ENCODE data around the gene WDR88. TPM values are rescaled to one million over a fixed set of nuclear protein-coding genes. Genes with fewer than 3 reads are reported as not detected.
"Not testable (repeated sequence)": the region's sequence is repeated elsewhere in the genome, so short reads cannot be mapped to it uniquely, and the experiment has no call there.

The WDR88 gene
- total RNA-seq, 2 experiments from 2014 or later: 0.16 TPM; not detected in 1

DNA sequence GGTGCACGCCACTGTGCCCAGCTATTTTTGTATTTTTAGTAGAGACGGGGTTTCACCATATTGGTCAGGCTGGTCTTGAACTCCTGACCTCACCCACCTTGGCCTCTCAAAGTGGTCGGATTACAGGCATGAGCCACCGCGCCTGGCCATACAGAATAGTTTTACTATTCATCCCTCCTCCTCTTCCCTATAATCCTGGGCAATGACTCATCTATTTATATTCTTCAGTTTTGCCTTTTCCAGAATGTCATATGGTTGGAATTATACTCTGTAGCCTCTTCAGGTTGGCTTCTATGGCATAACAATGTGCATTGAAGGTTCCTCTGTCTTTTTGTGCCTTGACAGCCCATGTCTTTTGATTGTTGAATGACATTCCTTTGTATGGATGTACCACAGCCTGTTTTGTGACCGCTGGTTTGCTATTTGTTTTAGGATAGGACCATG is 40.0 kb downstream of the WDR88 start:
- H3K9me3 Mint-ChIP-seq: peaks cover 15% of the 10 kb centered on the region
- H3K27me3 Mint-ChIP-seq: peaks cover 4% of the 10 kb centered on the region
- no peak overlapping the region for H3K27ac Mint-ChIP-seq
- no peak for DNase-seq
- peaks cover 28% of the 10 kb centered on the region for H3K4me1 Mint-ChIP-seq
- H3K4me3 Mint-ChIP-seq: no peak overlapping the region
- H3K36me3 Mint-ChIP-seq: peaks cover 16% of the 10 kb centered on the region

- no peak overlapping the region for H3K27ac Mint-ChIP-seq
- H3K4me1 Mint-ChIP-seq: peaks cover 35% of the 10 kb centered on the region
- H3K27me3 Mint-ChIP-seq: peaks cover 8% of the 10 kb centered on the region
- DNase-seq: no peak
- H3K4me3 Mint-ChIP-seq: no peak overlapping the region
- H3K9me3 Mint-ChIP-seq: peaks cover 2% of the 10 kb centered on the region
- H3K36me3 Mint-ChIP-seq: peaks cover 5% of the 10 kb centered on the region
Observed at GRCh38 chr19:33174186-33174585, 42.3 kb downstream of the WDR88 start.

DNA sequence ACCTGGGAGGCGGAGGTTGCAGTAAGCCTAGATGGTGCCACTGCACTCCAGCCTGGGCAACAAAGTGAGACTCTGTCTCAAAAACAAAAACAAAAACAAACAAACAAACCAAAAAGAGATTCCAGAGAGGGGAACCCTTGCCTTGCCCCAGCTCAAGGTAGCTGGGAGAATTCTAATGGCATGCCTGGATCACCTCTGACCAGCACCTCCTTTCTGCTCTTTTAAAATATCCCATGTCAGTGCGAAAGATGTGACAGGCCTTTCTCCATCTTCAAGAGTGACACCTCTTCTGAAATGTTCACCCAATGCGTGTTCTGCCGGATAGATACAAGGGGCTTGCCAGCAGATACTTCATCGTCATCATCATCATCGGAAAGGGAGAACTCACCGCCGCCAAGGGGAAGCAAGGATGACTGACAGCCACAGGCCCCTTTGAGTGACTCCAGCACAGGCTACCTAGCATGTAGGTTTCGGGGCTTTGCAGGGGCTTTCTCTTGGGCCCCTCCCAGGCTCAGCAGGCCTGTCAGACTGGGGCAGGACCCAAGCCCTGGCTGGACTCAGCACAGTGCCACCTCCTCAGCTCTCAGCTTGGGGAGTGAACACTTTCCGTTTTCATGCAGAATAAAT is 43.4 kb downstream of the WDR88 start:
- H3K36me3 Mint-ChIP-seq: peaks cover 5% of the 10 kb centered on the region
- H3K27ac Mint-ChIP-seq: no peak overlapping the region
- peaks cover 35% of the 10 kb centered on the region for H3K4me1 Mint-ChIP-seq
- H3K4me3 Mint-ChIP-seq: peak overlapping the region; percentile 97
- peaks cover 2% of the 10 kb centered on the region for H3K9me3 Mint-ChIP-seq
- peaks cover 8% of the 10 kb centered on the region for H3K27me3 Mint-ChIP-seq
- DNase-seq: no peak

GRCh38 chr19:33175886-33176669 is 44.2 kb downstream of the WDR88 start:
- peak; percentile 21 for DNase-seq
- Mint-ChIP-seq H3K4me3 (peak overlapping the region; percentile 97), H3K9me3 (peaks cover 2% of the 10 kb centered on the region), H3K36me3 (peaks cover 5% of the 10 kb centered on the region), H3K27me3 (peaks cover 8% of the 10 kb centered on the region), H3K27ac (peak overlapping the region; percentile 94), H3K4me1 (peaks cover 35% of the 10 kb centered on the region)

DNA sequence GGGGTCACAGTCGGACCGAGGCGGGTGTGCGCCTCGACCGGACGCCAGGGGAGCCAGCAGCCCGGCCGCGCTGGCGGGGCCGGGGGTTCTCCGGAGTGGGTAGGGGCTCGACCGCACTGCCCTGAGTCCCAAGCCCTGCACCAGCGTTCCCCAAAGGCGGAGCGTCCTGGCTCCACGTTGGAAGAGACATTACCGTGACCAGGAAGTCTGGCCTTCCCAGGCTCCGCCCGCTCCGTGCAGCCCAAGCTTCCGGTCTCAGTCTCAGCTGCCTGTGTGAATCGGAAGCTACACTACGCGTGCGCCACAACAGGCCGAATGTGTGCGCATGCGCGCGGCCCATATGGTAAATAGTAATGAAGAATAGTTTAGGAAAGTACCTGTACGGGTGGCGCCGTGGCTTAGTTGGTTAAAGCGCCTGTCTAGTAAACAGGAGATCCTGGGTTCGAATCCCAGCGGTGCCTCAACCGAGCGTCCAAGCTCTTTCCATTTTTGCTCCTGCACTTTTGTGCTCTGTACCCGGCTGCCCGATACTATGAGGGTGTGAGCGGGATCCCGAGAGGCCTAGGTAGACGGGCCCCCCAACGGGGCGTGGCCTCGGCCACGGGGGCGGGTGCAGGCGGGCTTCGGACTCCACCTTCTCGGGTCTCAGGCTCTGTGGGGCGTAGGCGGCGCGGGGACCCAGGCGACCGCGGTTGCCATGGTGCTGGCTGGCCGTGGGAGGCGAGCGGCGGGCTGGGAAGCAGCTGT is 44.9 kb downstream of the WDR88 start:
- peak overlapping the region; percentile 97 for H3K4me3 Mint-ChIP-seq
- peaks cover 2% of the 10 kb centered on the region for H3K9me3 Mint-ChIP-seq
- DNase-seq: peak; percentile 99
- H3K27me3 Mint-ChIP-seq: peaks cover 8% of the 10 kb centered on the region
- H3K36me3 Mint-ChIP-seq: peaks cover 5% of the 10 kb centered on the region
- peak overlapping the region; percentile 94 for H3K27ac Mint-ChIP-seq
- peaks cover 35% of the 10 kb centered on the region for H3K4me1 Mint-ChIP-seq

GRCh38 chr19:33177417-33177979 is 45.6 kb downstream of the WDR88 start:
- Mint-ChIP-seq H3K27me3 (peaks cover 8% of the 10 kb centered on the region), H3K27ac (peak overlapping the region; percentile 94), H3K4me3 (peak overlapping the region; percentile 97), H3K36me3 (peaks cover 5% of the 10 kb centered on the region), H3K9me3 (peaks cover 2% of the 10 kb centered on the region), H3K4me1 (peaks cover 33% of the 10 kb centered on the region)
- DNase-seq: no peak

DNA sequence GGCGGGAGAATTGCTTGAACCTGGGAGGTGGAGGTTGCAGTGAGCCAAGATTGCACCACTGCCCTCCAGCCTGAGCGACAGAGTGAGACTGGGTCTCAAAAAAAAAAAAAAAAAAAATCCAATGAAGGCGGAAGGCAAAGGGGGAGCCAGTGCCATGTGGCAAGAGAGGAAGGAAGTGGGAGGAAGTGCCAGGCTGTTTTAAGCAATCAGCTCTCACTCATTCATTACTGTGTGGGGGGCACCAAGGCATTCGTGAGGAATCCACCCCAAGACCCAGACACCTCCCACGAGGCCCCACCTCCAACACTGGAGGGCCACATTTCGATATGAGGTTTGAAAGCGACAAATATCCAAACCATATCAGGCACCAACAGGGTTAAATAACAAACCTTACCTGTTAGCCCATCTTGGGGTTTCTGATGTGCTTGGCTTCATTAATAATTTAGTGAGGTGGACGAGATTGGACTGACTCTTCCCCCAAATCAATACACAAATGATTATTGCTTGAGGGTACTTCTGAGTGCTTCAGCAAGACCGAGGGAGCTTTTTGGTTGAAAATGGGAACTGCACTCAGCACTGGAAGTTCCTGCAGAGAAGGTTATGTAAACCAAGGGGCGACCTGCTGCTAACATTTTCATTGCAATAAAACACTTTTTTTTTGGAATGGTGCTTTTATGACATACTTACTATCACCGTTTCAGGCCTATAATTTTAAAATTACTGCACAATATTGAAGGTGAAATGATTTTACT is 54.7 kb downstream of the WDR88 start:
- H3K4me3 Mint-ChIP-seq: no peak overlapping the region
- H3K4me1 Mint-ChIP-seq: peaks cover 3% of the 10 kb centered on the region
- DNase-seq: no peak
- no peaks in the 10 kb centered on the region for H3K9me3 Mint-ChIP-seq
- H3K27ac Mint-ChIP-seq: no peak overlapping the region
- H3K27me3 Mint-ChIP-seq: peaks cover 9% of the 10 kb centered on the region
- H3K36me3 Mint-ChIP-seq: no peaks in the 10 kb centered on the region

DNA sequence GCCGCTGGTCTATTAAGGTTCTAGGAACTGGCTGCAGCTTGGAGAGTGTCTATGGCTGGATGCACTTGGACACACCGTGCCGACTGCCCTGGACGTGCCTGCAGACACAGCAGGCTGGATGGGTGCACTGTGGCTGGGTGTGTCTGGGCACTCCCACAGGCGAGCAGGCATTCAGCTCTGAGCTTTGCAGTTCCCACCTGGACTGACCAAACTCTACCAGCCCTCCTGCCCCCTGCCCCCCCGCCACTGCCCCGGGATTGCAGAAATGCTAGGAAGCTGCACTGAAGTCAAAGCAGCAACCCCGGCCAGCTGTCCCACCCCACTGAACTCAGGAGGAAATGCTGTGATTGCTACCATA is 55.2 kb downstream of the WDR88 start:
- H3K27ac Mint-ChIP-seq: no peak overlapping the region
- H3K27me3 Mint-ChIP-seq: peaks cover 14% of the 10 kb centered on the region
- peaks cover 3% of the 10 kb centered on the region for H3K4me1 Mint-ChIP-seq
- no peak overlapping the region for H3K4me3 Mint-ChIP-seq
- no peak for DNase-seq
- no peaks in the 10 kb centered on the region for H3K36me3 Mint-ChIP-seq
- no peaks in the 10 kb centered on the region for H3K9me3 Mint-ChIP-seq

DNA sequence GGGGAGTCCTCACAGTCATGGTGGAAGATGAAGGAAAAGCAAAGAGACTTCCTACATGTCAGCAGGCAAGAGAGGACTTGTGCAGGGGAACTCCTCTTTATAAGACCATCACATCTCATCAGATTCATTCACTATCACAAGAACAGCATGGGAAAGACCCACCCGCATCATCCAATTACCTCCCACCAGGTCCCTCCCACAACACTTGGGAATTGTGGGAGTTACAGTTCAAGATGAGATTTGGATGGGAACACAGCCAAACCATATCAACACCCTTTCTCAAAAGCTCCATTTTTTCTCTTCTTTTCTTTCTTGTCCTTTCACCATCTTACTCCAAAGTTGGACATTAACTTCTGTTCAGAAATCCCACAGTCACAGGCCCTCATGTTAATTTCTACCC is 57.5 kb downstream of the WDR88 start:
- Mint-ChIP-seq H3K9me3 (no peaks in the 10 kb centered on the region), H3K36me3 (no peaks in the 10 kb centered on the region), H3K4me1 (peaks cover 3% of the 10 kb centered on the region), H3K27me3 (peaks cover 31% of the 10 kb centered on the region), H3K27ac (no peak overlapping the region), H3K4me3 (no peak overlapping the region)
- no peak for DNase-seq

- not testable (repeated sequence) for DNase-seq, H3K36me3 Mint-ChIP-seq, H3K27ac Mint-ChIP-seq, H3K9me3 Mint-ChIP-seq, H3K4me1 Mint-ChIP-seq, H3K4me3 Mint-ChIP-seq
- H3K27me3 Mint-ChIP-seq: peaks cover 39% of the 10 kb centered on the region
Observed at GRCh38 chr19:33191092-33191491, 59.2 kb downstream of the WDR88 start.

DNA sequence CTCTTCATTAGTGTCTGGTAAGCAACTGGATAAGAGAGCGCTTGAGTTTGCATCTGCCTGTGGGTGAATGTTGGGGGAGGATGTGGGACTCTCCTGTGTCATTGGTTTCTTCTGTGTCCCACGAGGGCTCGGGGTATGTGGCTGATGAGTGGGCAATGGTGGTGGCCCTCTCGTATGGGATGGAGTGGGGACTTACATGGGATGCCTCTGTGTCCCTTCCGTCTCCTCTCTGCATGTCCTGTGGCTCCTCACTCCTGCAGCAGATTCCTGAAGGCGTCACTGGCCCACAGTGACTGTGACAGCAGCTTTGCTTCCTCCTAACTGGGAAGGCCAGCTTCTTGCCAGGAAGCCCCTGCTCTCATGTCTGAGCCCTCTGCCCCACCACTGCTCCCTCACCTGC is 59.6 kb downstream of the WDR88 start:
- DNase-seq: no peak
- Mint-ChIP-seq H3K36me3 (no peaks in the 10 kb centered on the region), H3K27ac (no peak overlapping the region), H3K9me3 (no peaks in the 10 kb centered on the region), H3K4me1 (no peaks in the 10 kb centered on the region), H3K27me3 (peaks cover 40% of the 10 kb centered on the region), H3K4me3 (no peak overlapping the region)

DNA sequence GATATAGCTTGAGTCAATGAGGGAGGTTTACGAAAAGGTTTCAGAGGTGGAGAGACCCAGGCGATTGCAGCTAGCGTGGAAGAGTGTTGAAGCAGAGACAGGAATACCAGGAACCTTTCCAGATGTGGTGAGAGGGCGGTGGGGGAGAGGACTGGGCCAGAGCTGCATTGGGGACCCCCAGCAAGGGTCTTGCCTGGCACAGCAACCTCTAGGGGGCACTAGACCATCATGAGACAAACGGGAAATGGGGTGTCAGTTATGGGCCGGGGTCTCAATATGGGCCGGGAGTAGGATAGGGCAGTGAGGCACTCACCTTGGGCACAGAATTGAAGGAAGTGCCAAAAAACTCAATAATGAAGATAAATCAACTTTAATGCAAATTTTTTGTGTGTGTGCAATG is 60.1 kb downstream of the WDR88 start:
- Mint-ChIP-seq H3K36me3 (no peaks in the 10 kb centered on the region), H3K4me3 (no peak overlapping the region), H3K27me3 (peaks cover 44% of the 10 kb centered on the region), H3K27ac (no peak overlapping the region), H3K9me3 (no peaks in the 10 kb centered on the region), H3K4me1 (no peaks in the 10 kb centered on the region)
- DNase-seq: no peak

GRCh38 chr19:33193269-33193864 is 61.5 kb downstream of the WDR88 start:
- Mint-ChIP-seq H3K4me1 (no peaks in the 10 kb centered on the region), H3K36me3 (no peaks in the 10 kb centered on the region), H3K27ac (no peak overlapping the region), H3K9me3 (no peaks in the 10 kb centered on the region), H3K27me3 (peaks cover 44% of the 10 kb centered on the region), H3K4me3 (peak overlapping the region; percentile 40)
- no peak for DNase-seq

DNA sequence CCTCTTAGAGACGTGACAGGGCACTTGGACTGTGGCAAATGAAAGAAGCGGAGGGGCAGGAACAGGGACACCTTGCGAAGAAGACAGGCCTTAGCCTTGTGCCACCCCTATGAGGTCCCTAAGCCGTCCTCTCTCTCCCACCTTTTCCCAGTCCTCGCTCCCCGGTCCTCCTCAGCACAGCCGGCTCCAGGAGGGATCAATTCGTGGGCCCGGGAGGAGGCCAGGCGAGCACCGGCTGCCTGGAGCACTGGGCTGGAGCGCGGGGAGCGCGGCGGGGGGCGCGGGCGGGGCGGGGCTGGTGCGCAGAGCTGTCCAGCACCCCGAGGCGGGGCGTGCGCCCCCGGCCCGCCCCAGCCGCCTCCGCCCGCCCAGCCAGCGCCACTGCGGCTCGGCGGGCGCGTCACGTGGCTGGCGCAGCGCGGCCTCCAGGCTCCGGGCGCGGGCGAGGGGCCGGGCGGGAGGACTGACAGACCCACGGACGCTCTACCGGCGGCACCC is 62.0 kb downstream of the WDR88 start, which contains the start of gene LRP3:
Gene LRP3 (plus strand): TSS at position 466 of the 498 bp plus-strand sequence. CDS start 456 bp downstream, outside the sequence.
- Mint-ChIP-seq H3K4me1 (no peaks in the 10 kb centered on the region), H3K27ac (no peak within 1 kb of the TSS), H3K27me3 (peaks cover 44% of the 10 kb centered on the region), H3K9me3 (no peaks in the 10 kb centered on the region), H3K36me3 (no peaks in the 10 kb centered on the region), H3K4me3 (peak within 1 kb of the TSS; percentile 40)
- DNase-seq: no peak
